Measurements from ENCODE around the gene HOXD9.
A peak's percentile ranks its signal among the peaks of the same experiment; 100 is the strongest.

The HOXD9 gene

GRCh38 chr2:176122683-176123410, at the start of gene HOXD9:
Gene HOXD9 (plus strand): TSS chr2:176122719. CDS start chr2:176122769, 50 bp downstream.
- no peak for TF ChIP-seq ZNF274 (IDR thresholded peaks at IDR 0.05; ENCODE audit: low read depth, low read length)
- H3K4me3 ChIP-seq (ENCODE audit: low read length), result peak within 1 kb of the TSS; percentile 5; the same call in 1 of the 2 replicates

DNA sequence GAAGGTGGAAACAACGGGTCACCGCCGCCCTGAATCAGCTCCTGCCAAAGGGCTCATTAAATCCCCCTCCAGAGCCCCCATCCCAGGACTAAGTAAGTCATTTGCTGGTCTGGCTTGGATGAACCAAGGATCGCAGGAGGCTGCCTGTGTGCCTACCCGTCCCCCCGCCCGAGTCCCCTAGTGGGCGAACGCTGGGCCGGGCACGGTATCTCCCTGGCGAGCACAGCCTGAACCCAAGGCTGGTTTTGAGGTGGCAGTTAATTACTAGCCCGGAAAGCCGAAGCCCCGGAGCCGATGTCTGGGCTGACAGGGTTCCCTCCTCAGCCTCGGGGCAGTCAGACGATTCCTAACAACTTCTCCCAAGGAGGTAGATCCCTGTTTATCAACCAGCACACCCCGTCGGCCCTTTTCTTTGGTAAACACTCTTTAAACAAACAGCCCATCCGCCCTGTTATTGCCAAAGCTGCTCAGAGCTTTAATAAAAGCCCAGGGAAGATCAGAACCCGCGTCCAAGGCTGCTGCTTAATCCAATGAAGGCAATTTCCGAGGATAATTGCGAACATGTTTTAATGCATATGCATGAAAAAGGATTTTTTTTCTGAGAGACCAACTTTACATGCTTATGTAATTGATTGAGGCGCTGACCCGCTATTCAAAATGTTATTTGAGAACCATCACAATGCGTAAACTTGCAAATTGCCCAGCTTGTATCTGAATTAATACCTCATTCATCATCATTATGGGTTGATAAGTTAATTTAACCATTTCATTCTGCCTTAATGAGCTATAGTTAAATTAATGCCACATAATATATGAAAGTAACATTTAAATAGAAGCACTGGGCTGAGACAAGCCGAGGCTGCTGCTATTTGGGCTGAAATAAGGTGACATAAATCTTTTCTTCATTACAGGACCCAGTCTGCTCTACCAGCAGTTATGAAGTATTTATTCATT, 49.3 kb upstream of the HOXD9 start:
- H3K4me3 ChIP-seq (ENCODE audit: low read length), result no peak overlapping the region
- TF ChIP-seq ZNF274 (IDR thresholded peaks at IDR 0.05; ENCODE audit: low read depth, low read length), result no peak

- no peak for TF ChIP-seq ZNF274 (IDR thresholded peaks at IDR 0.05; ENCODE audit: low read depth, low read length)
These were observed 47.5 kb upstream of the HOXD9 start for GRCh38 chr2:176074919-176075425.

GRCh38 chr2:176075481-176075880, 47.0 kb upstream of the HOXD9 start:
- no peak for TF ChIP-seq ZNF274 (IDR thresholded peaks at IDR 0.05; ENCODE audit: low read depth, low read length)

More at GRCh38 chr2:176074919-176075425, 47.5 kb upstream of the HOXD9 start:
- no peak overlapping the region for H3K4me3 ChIP-seq (ENCODE audit: low read length)

GRCh38 chr2:176076063-176076462, 46.5 kb upstream of the HOXD9 start:
- H3K4me3 ChIP-seq (ENCODE audit: low read length), result no peak overlapping the region
- TF ChIP-seq ZNF274 (IDR thresholded peaks at IDR 0.05; ENCODE audit: low read depth, low read length), result no peak

More at GRCh38 chr2:176075481-176075880, 47.0 kb upstream of the HOXD9 start:
- no peak overlapping the region for H3K4me3 ChIP-seq (ENCODE audit: low read length)

DNA sequence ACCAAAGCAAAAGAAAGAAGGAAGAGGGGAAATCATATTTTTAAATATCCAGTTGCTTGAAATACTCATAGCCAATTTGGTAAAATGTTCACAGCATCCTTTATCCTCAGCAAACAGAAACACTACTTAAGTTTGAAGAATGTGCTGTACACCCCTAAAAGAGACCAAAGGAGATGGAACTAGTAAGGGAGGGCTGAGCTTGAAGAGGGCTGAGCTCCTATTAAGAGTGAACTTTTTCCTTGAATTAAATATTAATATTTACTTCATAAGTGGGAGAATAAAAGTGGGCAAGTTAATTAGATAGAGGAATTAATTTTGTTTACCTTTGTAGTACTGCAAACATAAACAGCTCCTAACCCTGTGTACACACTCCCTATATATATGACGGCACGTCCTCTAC, 45.7 kb upstream of the HOXD9 start:
- no peak overlapping the region for H3K4me3 ChIP-seq (ENCODE audit: low read length)

DNA sequence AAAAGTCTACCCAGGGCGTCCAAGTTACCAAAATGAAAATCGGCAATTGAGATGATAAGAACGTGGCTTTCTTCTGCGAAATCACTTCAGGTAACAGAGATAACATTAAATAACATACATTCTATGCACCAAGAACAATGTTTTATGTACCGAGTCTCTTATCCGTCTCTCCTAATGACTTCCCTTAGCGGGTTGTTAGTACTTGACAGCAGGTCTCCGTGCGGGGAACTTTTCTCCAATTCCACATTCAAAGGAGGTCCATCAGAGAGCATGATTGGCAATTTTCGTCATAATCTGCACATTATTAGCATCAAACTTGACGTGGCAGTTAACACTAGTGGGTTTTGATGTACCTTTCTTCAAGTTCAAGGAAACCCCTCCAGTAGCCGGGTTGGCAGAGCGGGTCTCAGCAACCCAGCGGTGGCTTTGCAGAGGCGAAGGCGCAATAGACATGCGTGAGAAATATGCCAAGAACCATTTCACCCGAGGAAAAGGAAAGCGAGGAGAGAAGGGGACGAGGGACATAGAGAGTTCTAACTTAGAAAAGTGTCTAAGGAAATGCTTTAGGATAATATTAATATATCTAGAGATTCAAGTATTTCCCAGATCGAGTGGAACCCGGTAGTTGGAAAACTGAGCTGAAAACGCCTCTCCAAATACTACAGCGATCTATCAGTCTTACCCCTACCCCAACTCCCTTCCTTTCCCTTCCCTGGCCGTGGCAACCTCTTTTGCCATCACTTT, 43.8 kb upstream of the HOXD9 start:
- no peak for TF ChIP-seq ZNF274 (IDR thresholded peaks at IDR 0.05; ENCODE audit: low read depth, low read length)
- no peak overlapping the region for H3K4me3 ChIP-seq (ENCODE audit: low read length)

More for the DNA sequence above, 45.7 kb upstream of the HOXD9 start:
- no peak for TF ChIP-seq ZNF274 (IDR thresholded peaks at IDR 0.05; ENCODE audit: low read depth, low read length)

GRCh38 chr2:176079285-176079830, 43.2 kb upstream of the HOXD9 start:
- no peak overlapping the region for H3K4me3 ChIP-seq (ENCODE audit: low read length)
- TF ChIP-seq ZNF274 (IDR thresholded peaks at IDR 0.05; ENCODE audit: low read depth, low read length), result no peak

GRCh38 chr2:176079831-176080539, 42.5 kb upstream of the HOXD9 start:
- H3K4me3 ChIP-seq (ENCODE audit: low read length), result no peak overlapping the region
- TF ChIP-seq ZNF274 (IDR thresholded peaks at IDR 0.05; ENCODE audit: low read depth, low read length), result no peak

DNA sequence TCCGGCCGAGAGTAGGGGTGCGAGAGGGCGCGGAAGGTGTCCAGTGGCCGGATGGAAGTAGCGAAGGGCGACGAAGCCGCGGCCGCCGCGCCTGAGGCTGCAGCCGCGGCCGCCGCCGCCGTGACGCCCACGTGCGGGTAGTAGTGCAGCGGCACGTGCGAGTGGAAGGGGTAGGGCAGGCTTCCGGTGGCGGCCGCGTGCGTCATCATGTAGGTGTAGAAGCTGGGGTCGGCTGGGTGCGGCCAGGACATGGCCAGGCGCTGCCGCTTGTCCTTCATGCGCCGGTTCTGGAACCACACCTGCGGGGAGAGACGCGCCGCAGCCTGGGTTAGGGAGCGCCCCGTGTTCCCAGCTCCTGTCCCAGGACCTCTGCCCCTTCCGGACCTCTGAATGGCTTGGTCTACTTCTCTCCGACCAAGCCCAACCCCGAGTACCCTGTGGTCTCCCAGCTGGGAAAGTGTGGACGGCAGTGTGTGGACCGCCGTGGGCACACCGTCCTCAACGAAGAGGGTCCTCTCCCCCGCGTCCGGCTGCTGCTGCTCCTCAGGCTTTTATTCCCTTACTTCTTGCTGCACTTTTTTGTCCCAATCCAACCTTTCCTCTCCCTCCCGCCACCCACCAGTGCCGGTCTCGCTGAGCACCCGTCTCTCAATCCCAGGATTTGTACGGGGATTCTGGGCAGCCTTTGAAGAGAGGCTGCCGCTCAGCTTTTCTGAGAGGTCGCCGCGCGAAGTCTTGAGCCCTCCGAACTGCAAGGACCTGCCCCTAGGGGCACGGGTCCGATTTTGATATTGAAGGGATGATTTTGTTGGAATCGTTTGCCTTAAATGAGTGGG, 41.8 kb upstream of the HOXD9 start:
- H3K4me3 ChIP-seq (ENCODE audit: low read length), result no peak overlapping the region
- no peak for TF ChIP-seq ZNF274 (IDR thresholded peaks at IDR 0.05; ENCODE audit: low read depth, low read length)

DNA sequence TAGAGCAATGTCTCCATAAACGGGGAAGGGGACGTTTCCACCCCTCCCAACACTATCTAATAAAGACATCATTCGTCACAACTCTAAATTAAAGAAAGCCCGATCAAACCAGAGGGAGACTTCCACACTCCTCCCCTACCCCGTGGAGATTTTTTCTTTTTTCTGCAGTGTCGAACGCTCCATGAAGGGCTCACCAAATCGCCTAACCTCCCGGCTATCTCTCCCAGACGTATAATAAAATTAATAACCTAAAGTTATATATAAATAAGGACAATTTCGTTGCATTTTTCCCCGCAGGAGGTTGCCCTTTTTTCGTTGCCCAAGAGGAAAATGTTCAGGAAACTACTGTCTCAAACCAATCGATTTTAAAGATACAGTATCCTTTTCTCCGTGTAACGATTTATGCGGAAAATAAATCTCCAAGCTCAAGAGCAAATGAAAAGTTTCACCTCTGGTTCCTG, 41.1 kb upstream of the HOXD9 start:
- H3K4me3 ChIP-seq (ENCODE audit: low read length), result no peak overlapping the region
- TF ChIP-seq ZNF274 (IDR thresholded peaks at IDR 0.05; ENCODE audit: low read depth, low read length), result no peak

Data from GM08714 (cell line).